CD4-positive, alpha-beta T cell (primary cell): ENCODE measurements around the gene MEG3. TPM values are rescaled to one million over a fixed set of nuclear protein-coding genes. Genes with fewer than 3 reads are reported as not detected.

Source experiments
- ATAC-seq: fragments of 200-7000 bp; cut with Tn5 transposase; one replicate; pipeline ENCODE4 v1.10.0; 2022; ENCODE audit warnings: mild to moderate bottlenecking; ENCODE audit not compliant: poor library complexity
- CTCF ChIA-PET: fragments of 350-600 bp; sonication (Branson Sonifier 250); formaldehyde crosslinking; loops from one replicate; lab custom pipeline; 2021; ENCODE audit warnings: antibody characterized with exemption, inconsistent platforms; lab: Charles Lee
- POLR2A ChIA-PET: fragments of 350-600 bp; sonication (Branson Sonifier 250); formaldehyde crosslinking; loops from one replicate; lab custom pipeline; 2021; ENCODE audit warnings: antibody characterized with exemption, inconsistent platforms; lab: Charles Lee
- DNase-seq, 14 experiments: peaks; one replicate each; pipeline ENCODE4 v3.0.0-alpha.2; 2013 to 2020; ENCODE audit warnings: mixed read lengths in 2 of 14
- H3K27ac ChIP-seq, 2 donors: one replicate each; pipeline versions ENCODE4 v1.5.1 to v1.7.0; 2013; ENCODE audit warnings: low read length in 2 of 2, low read depth in 1 of 2, mild to moderate bottlenecking in 1 of 2
- H3K27me3 ChIP-seq, 2 experiments: 1 replicate in 1 of 2; 2 replicates in 1 of 2; pipeline versions ENCODE4 v1.6.1 to v1.7.0; 2013; ENCODE audit warnings: low read length in 2 of 2, control low read depth in 1 of 2, mild to moderate bottlenecking in 1 of 2, moderate library complexity in 1 of 2; ENCODE audit not compliant: insufficient read depth in 2 of 2, control insufficient read depth in 1 of 2
- H3K36me3 ChIP-seq: one replicate; pipeline ENCODE4 v1.6.1; 2013; ENCODE audit warnings: low read length, control low read depth; ENCODE audit not compliant: insufficient read depth
- H3K4me1 ChIP-seq: one replicate; pipeline ENCODE4 v1.6.1; 2013; ENCODE audit warnings: low read length, control low read depth; ENCODE audit not compliant: insufficient read depth
- H3K4me3 ChIP-seq: one replicate; pipeline ENCODE4 v1.5.1; 2013; ENCODE audit warnings: mild to moderate bottlenecking, low read length, moderate library complexity
- H3K9me3 ChIP-seq, 2 experiments: 1 replicate in 1 of 2; 2 replicates in 1 of 2; pipeline versions ENCODE4 v1.6.1 to v1.7.0; 2013; ENCODE audit warnings: low read length in 2 of 2, mild to moderate bottlenecking in 2 of 2, control low read depth in 1 of 2, moderate library complexity in 1 of 2; ENCODE audit not compliant: control insufficient read depth in 1 of 2, insufficient read depth in 1 of 2
- H3K27ac Mint-ChIP-seq: one replicate; pipeline ENCODE4 v1.8.0; 2020; ENCODE audit warnings: mixed read lengths
- H3K27me3 Mint-ChIP-seq: one replicate; pipeline ENCODE4 v1.8.0; 2021; ENCODE audit warnings: mixed read lengths
- H3K36me3 Mint-ChIP-seq: one replicate; pipeline ENCODE4 v1.8.0; 2021; ENCODE audit warnings: low read depth, mixed read lengths
- H3K4me1 Mint-ChIP-seq: one replicate; pipeline ENCODE4 v1.8.0; 2021; ENCODE audit warnings: low read depth, mixed read lengths
- H3K4me3 Mint-ChIP-seq: one replicate; pipeline ENCODE4 v1.8.0; 2020; ENCODE audit warnings: mild to moderate bottlenecking, mixed read lengths
- H3K9me3 Mint-ChIP-seq: one replicate; pipeline ENCODE4 v1.8.0; 2020; ENCODE audit warnings: mixed read lengths
- intact Hi-C, 2 experiments: fragments of 100-400 bp; cut with DNase I in 1 of 2; cut with micrococcal nuclease in 1 of 2; formaldehyde crosslinking; loops; one replicate each; pipeline versions ENCODE4 v1.15.1 to v1.9.0; 2023 to 2025; cut with DNase I, micrococcal nuclease
- total RNA-seq, 174 experiments: library from RNA in 2 of 174; stranded (reverse) in 2 of 174; gene quantifications; one replicate each; pipeline ENCODE4 v1.2.3 and lab custom pipeline; 2021 to 2026
- TF ChIP-seq, protein P1 (sequence below): fragments of 200-600 bp; IDR thresholded peaks from one replicate; pipeline ENCODE4 v1.8.0; 2022; ENCODE audit warnings: antibody characterized with exemption, mild to moderate bottlenecking

Gene MEG3
- total RNA-seq, 2 experiments from 2014 or later, result not detected

DNA sequence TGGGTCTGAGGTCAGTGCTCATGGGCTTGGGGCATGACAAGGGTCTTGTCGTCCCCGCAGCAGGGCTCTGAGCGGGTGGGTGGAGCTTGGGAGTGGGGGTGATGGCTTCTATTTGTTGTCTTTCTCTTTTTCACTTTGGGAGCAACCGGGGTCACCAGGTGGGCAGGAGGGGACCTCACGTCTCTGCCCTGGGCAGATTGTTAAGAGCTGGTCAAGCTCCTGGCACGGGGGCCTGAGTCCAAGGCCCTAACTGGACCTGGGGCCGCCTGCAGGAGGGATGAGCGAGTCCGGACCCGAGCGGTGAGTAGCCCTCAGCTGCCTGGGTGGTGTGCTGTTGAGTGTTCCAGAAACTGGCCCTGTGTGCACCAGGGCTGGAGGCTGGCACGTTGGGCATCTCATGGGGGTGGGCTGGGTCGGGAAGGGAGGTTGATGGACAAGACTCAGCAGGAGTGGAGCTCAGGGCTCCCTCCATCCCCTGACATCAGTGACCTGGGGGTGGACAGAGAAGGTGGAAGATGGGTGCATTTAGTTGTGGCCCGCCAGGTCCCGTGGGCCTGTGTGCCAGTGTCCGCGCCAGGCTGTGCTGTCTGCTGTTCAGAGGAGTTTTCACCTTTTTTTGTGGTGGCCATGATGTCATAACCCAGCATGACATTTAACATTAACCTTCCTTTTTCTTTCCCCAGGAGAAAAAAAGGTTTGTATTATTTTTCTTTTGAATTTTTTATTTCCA, 50.1 kb downstream of the MEG3 start:
- Mint-ChIP-seq H3K4me3 (no peak overlapping the region), H3K36me3 (no peaks in the 10 kb centered on the region), H3K4me1 (no peaks in the 10 kb centered on the region), H3K27ac (no peak overlapping the region), H3K27me3 (peaks cover 11% of the 10 kb centered on the region), H3K9me3 (no peaks in the 10 kb centered on the region)
- peaks cover 0 to 12% of the 10 kb centered on the region in 2 experiments for H3K9me3 ChIP-seq
- ATAC-seq (no peak), DNase-seq (peak in 1 of 14 experiments; percentile 4)
- ChIA-PET POLR2A (no interaction called here), CTCF (no interaction called here)
- H3K27ac ChIP-seq, result no peak overlapping the region
- H3K27me3 ChIP-seq, result peaks cover 2 to 5% of the 10 kb centered on the region in 2 experiments
- no peaks in the 10 kb centered on the region for H3K36me3 ChIP-seq
- no peaks in the 10 kb centered on the region for H3K4me1 ChIP-seq
- TF ChIP-seq, protein P1, sequence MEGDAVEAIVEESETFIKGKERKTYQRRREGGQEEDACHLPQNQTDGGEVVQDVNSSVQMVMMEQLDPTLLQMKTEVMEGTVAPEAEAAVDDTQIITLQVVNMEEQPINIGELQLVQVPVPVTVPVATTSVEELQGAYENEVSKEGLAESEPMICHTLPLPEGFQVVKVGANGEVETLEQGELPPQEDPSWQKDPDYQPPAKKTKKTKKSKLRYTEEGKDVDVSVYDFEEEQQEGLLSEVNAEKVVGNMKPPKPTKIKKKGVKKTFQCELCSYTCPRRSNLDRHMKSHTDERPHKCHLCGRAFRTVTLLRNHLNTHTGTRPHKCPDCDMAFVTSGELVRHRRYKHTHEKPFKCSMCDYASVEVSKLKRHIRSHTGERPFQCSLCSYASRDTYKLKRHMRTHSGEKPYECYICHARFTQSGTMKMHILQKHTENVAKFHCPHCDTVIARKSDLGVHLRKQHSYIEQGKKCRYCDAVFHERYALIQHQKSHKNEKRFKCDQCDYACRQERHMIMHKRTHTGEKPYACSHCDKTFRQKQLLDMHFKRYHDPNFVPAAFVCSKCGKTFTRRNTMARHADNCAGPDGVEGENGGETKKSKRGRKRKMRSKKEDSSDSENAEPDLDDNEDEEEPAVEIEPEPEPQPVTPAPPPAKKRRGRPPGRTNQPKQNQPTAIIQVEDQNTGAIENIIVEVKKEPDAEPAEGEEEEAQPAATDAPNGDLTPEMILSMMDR, result no peak
- intact Hi-C loops, result no loop called here
- H3K4me3 ChIP-seq, result no peak overlapping the region

DNA sequence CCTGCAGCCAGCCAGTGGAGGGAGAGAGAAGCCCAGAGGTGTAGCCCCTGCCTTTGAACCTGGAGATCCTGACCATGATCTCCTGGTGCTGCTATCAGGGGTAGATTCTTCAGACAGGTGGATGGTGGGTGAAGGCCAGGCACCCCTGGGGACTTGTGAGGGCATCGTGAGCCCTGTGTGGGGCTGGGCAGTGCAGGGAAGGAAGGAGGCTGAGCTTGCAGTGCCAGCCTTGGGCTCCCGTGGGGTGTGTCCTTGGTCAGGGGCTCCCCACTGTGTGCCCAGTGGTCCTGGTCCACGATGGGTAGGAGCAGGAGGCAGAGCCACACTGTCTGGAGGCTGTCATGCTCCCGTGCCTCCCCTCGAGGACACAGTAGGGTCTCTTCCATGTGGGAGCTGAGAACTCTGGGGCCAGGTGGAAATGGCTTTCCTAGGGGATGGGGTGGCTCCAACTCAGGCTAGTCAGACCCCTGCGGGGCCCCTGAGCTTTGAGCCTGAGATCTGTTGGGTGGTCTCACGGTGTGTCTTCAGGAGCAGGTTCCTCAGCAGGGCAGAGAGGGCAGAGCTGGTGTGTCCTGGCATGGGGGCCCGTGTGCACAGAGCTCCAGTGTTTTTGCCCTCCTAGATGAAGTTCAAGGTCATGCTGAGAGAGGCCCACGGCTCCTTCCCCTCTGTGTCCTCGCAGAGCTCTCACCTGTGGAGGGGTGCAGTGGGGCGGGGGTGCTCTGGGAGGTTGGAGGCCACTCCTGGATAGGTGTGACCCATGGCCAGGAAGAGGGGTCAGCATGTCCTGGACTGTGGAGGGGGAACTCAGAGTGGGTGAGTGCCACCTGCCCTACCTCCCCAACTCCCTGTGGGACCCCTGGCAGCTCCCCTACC, 52.6 kb downstream of the MEG3 start:
- Histone ChIP-seq H3K27me3 (peaks cover 2 to 5% of the 10 kb centered on the region in 2 experiments), H3K4me3 (no peak overlapping the region), H3K27ac (no peak overlapping the region), H3K4me1 (no peaks in the 10 kb centered on the region), H3K36me3 (no peaks in the 10 kb centered on the region), H3K9me3 (peaks cover 0 to 37% of the 10 kb centered on the region in 2 experiments)
- POLR2A ChIA-PET, result no interaction called here
- H3K36me3 Mint-ChIP-seq, result no peaks in the 10 kb centered on the region
- DNase-seq (no peak), ATAC-seq (no peak)
- H3K27ac Mint-ChIP-seq, result no peak overlapping the region
- TF ChIP-seq, protein P1, result no peak
- no peaks in the 10 kb centered on the region for H3K4me1 Mint-ChIP-seq
- H3K27me3 Mint-ChIP-seq, result peaks cover 11% of the 10 kb centered on the region
- CTCF ChIA-PET, result no interaction called here
- intact Hi-C loops, result no loop called here
- no peaks in the 10 kb centered on the region for H3K9me3 Mint-ChIP-seq
- H3K4me3 Mint-ChIP-seq, result no peak overlapping the region

DNA sequence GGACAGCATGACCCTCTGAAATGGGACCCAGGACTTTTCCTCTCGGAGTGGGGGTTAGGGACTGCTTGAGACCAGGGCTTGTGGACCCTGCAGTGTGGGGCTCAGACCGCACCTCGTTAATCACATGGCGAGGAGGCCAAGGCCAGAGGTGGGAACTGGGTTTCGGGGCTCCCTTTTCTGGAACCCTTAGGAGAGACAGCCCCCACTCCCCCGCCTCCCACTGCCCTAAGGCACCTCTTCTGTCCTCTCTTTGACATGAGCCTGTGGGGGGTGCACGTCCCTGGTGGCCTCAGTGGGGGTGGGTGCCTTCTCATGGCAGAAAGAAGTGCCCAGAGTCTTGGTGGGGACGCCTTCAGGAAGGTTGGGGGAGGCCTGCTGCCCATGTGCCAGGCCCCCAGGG, 53.3 kb downstream of the MEG3 start:
- Histone ChIP-seq H3K9me3 (peaks cover 0 to 37% of the 10 kb centered on the region in 2 experiments), H3K4me3 (no peak overlapping the region), H3K27me3 (peaks cover 2 to 5% of the 10 kb centered on the region in 2 experiments), H3K36me3 (no peaks in the 10 kb centered on the region), H3K27ac (no peak overlapping the region), H3K4me1 (no peaks in the 10 kb centered on the region)
- Mint-ChIP-seq H3K4me3 (no peak overlapping the region), H3K27ac (no peak overlapping the region), H3K9me3 (no peaks in the 10 kb centered on the region), H3K36me3 (no peaks in the 10 kb centered on the region), H3K4me1 (no peaks in the 10 kb centered on the region), H3K27me3 (peaks cover 11% of the 10 kb centered on the region)
- ATAC-seq (no peak), DNase-seq (no peak)
- intact Hi-C loops, result no loop called here
- ChIA-PET POLR2A (no interaction called here), CTCF (no interaction called here)
- TF ChIP-seq, protein P1, result no peak
